Stomach (tissue), 9 donors: ENCODE measurements around the gene STAC3. TPM values are rescaled to one million over a fixed set of nuclear protein-coding genes. Genes with fewer than 3 reads are reported as not detected.

Experiments used
- DNase-seq, 2 donors: peaks; one replicate each; pipeline versions ENCODE4 v3.0.0 to v3.0.0-alpha.2; 2013 to 2019
- H3K27ac ChIP-seq, 5 donors: fragments of 200-600 bp in 4 of 5; sonication (generic) in 4 of 5; one replicate each; pipeline ENCODE4 v1.5.1; 2013 to 2019; ENCODE audit warnings: mild to moderate bottlenecking in 1 of 5, moderate library complexity in 1 of 5
- H3K27me3 ChIP-seq, 3 donors: fragments of 200-600 bp; sonication (generic); one replicate each; pipeline ENCODE4 v1.5.1; 2017 to 2019; ENCODE audit warnings: mixed run types in 1 of 3
- H3K36me3 ChIP-seq, 4 donors: fragments of 200-600 bp; sonication (generic); 1 replicate in 3 of 4; 2 replicates in 1 of 4; pipeline ENCODE4 v1.5.1; 2016 to 2019
- H3K4me1 ChIP-seq, 4 donors: fragments of 200-600 bp; sonication (generic); one replicate each; pipeline ENCODE4 v1.5.1; 2016 to 2019
- H3K4me3 ChIP-seq, 4 donors: fragments of 200-600 bp; sonication (generic) in 3 of 4; one replicate each; pipeline ENCODE4 v1.5.1; 2016 to 2019; ENCODE audit warnings: mild to moderate bottlenecking in 1 of 4
- H3K9me3 ChIP-seq, 4 donors: fragments of 200-600 bp; sonication (generic); one replicate each; pipeline ENCODE4 v1.5.1; 2016 to 2019
- EP300 ChIP-seq: sonication (generic); formaldehyde crosslinking; IDR thresholded peaks from one replicate; pipeline ENCODE4 v1.6.1; 2017; ENCODE audit warnings: antibody characterized with exemption
- POLR2A ChIP-seq, 4 donors: fragments of 450-650 bp; IDR thresholded peaks; one replicate each; pipeline ENCODE4 v1.6.1; 2016; ENCODE audit warnings: antibody characterized with exemption in 4 of 4, control low read depth in 2 of 4, mild to moderate bottlenecking in 1 of 4, moderate library complexity in 1 of 4
- POLR2AphosphoS5 ChIP-seq, 3 donors: sonication (generic); formaldehyde crosslinking; IDR thresholded peaks; one replicate each; pipeline ENCODE4 v1.6.1; 2016; ENCODE audit warnings: antibody characterized with exemption in 3 of 3
- WGBS, 5 donors: extraction: QIAGEN DNeasy Blood & Tissue Kit in 3 of 5; methylation state at CpG; one replicate each; pipeline versions ENCODE4 v1.1.5 to v1.1.7; 2013 to 2018; 5-methylcytosine and 5-hydroxymethylcytosine counted together
- intact Hi-C: fragments of 100-400 bp; cut with DNase I; formaldehyde crosslinking; loops from one replicate; pipeline ENCODE4 v1.15.1; 2023; ENCODE audit warnings: low total_unique reads
- polyA plus RNA-seq, 3 donors: library from polyadenylated mRNA; stranded (reverse); fragments of 200-250 nt; gene quantifications; one replicate each; pipeline ENCODE4 v1.2.3, GENCODE V29; 2013
- total RNA-seq, 5 donors: library from RNA; depleted of rRNA; stranded (reverse); fragments of >200 nt; gene quantifications; one replicate each; pipeline versions ENCODE4 v1.1.0 to v1.2.3, GENCODE V29; 2014 to 2016
- TF ChIP-seq, protein P1 (sequence below), 7 experiments: fragments of 450-650 bp in 4 of 7; fragments of 200-600 bp in 3 of 7; sonication (generic) in 3 of 7; IDR thresholded peaks; one replicate each; pipeline ENCODE4 v1.5.1; 2016 to 2019; ENCODE audit warnings: antibody characterized with exemption in 7 of 7, control low read depth in 2 of 7, mild to moderate bottlenecking in 1 of 7
- donor health status: healthy with polysubstance abuse.
- donor health status: Bipolar disorder and iron deficiency.
- donor health status: healthy.

Gene STAC3
- total and polyA plus RNA-seq, 8 donors: 0.55 to 5.1 (median 2.3) TPM; not detected in 1

DNA sequence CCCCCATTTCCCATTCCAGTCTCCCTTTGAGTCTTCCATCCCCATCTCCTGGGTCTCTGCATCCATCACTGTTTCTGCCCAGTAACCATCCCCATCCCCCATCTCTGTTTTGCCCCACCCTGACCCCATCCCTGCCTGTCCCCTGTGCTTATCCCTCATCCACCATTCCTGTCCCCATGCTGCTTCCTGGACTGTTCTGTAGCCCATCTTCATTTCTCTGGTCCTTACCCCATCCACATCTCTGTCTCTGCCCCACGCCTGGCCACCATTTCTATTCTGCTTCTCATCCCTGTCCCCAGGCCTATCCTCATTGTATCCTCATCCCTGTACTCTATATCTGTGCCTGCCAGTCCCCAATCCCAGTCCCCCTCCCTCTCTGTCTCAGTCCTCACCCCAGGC, 30.2 kb downstream of the STAC3 start:
- no peak for DNase-seq
- Histone ChIP-seq H3K36me3 (no peaks in the 10 kb centered on the region), H3K27me3 (peaks cover 46 to 100% (median 95%) of the 10 kb centered on the region in 3 donors), H3K4me1 (peaks cover 18 to 45% (median 35%) of the 10 kb centered on the region in 4 donors), H3K27ac (no peak overlapping the region), H3K4me3 (no peak overlapping the region), H3K9me3 (no peaks in the 10 kb centered on the region)
- no peak for TF ChIP-seq POLR2AphosphoS5 (IDR thresholded peaks at IDR 0.05)
- no peak for TF ChIP-seq EP300
- TF ChIP-seq, protein P1, sequence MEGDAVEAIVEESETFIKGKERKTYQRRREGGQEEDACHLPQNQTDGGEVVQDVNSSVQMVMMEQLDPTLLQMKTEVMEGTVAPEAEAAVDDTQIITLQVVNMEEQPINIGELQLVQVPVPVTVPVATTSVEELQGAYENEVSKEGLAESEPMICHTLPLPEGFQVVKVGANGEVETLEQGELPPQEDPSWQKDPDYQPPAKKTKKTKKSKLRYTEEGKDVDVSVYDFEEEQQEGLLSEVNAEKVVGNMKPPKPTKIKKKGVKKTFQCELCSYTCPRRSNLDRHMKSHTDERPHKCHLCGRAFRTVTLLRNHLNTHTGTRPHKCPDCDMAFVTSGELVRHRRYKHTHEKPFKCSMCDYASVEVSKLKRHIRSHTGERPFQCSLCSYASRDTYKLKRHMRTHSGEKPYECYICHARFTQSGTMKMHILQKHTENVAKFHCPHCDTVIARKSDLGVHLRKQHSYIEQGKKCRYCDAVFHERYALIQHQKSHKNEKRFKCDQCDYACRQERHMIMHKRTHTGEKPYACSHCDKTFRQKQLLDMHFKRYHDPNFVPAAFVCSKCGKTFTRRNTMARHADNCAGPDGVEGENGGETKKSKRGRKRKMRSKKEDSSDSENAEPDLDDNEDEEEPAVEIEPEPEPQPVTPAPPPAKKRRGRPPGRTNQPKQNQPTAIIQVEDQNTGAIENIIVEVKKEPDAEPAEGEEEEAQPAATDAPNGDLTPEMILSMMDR (IDR thresholded peaks at IDR 0.05): no peak
- no peak for TF ChIP-seq POLR2A (IDR thresholded peaks at IDR 0.05)
- intact Hi-C loops: no loop called here
- 31 to 70% (median 50%) methylated on average over 1 of the region's 1 CpG for WGBS, 5 donors

DNA sequence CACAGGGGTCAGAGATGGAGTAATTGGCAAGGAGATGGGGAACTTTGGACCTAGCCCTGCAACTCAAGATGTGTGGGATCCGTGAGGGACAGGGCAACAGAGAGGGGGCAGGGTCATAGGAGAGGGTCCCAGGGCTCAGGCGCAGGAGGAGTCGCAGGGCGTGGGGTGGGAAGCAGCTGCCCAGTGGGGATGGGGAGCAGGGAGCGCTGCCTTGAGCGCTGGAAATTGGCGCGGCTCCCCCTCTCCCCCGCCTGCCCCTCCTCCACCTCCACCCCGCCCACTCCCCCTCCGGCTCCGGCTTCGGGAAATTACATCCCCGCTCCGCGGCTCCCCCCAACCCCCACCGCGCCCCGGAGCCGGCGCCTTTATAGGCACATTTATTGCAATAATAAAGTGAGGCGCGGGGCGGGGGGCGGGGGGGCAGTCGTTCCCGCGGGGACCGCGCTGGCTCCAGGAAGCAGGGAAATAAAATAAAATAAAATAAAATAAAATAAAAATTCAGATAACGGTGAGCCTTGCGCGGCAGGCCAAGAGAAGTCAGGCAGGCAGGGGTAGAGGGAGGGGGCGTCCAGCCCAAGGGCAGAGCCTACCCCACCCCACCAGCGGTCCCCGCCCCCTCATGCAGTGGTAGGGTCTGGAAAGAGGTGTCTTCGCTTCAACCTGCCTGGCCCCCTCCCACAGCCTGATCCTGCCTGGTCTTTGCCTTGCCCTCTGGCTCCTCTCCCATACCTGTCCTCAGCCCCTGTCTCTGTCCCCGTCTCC, 30.8 kb downstream of the STAC3 start:
- H3K4me1 ChIP-seq: peaks cover 19 to 45% (median 33%) of the 10 kb centered on the region in 4 donors
- 5 to 10% (median 7%) methylated on average over 28 to 38 of the region's 38 CpGs for WGBS, 5 donors

GRCh38 chr12:57219205-57219992, 31.6 kb downstream of the STAC3 start:
- Histone ChIP-seq H3K4me1 (peaks cover 19 to 44% (median 29%) of the 10 kb centered on the region in 4 donors), H3K27me3 (peaks cover 43 to 100% (median 95%) of the 10 kb centered on the region in 3 donors)

More for the DNA sequence above, 30.8 kb downstream of the STAC3 start:
- peaks cover 46 to 100% (median 95%) of the 10 kb centered on the region in 3 donors for H3K27me3 ChIP-seq
- no peaks in the 10 kb centered on the region for H3K9me3 ChIP-seq
- intact Hi-C loops: no loop called here
- no peak overlapping the region for H3K4me3 ChIP-seq
- TF ChIP-seq, protein P1 (IDR thresholded peaks at IDR 0.05): no peak
- TF ChIP-seq POLR2A (IDR thresholded peaks at IDR 0.05): no peak
- TF ChIP-seq POLR2AphosphoS5 (IDR thresholded peaks at IDR 0.05): no peak
- TF ChIP-seq EP300: no peak
- DNase-seq: no peak
- no peaks in the 10 kb centered on the region for H3K36me3 ChIP-seq
- H3K27ac ChIP-seq: no peak overlapping the region

More at GRCh38 chr12:57219205-57219992, 31.6 kb downstream of the STAC3 start:
- no peak for DNase-seq
- H3K9me3 ChIP-seq: no peaks in the 10 kb centered on the region
- no peak overlapping the region for H3K27ac ChIP-seq
- intact Hi-C loops: no loop called here
- no peaks in the 10 kb centered on the region for H3K36me3 ChIP-seq
- WGBS, 5 donors: 55 to 72% (median 69%) methylated on average over 12 to 14 of the region's 14 CpGs
- no peak overlapping the region for H3K4me3 ChIP-seq
- TF ChIP-seq EP300: no peak
- TF ChIP-seq, protein P1 (IDR thresholded peaks at IDR 0.05): no peak
- no peak for TF ChIP-seq POLR2A (IDR thresholded peaks at IDR 0.05)
- no peak for TF ChIP-seq POLR2AphosphoS5 (IDR thresholded peaks at IDR 0.05)
